Gastrocnemius medialis (tissue), 4 donors: ENCODE results near the gene STX1A.

Experiments
- POLR2A ChIP-seq, 2 donors: fragments of 450-650 bp; IDR thresholded peaks; one replicate each; pipeline ENCODE4 v1.6.1; 2017; ENCODE audit warnings: antibody characterized with exemption in 2 of 2, mild to moderate bottlenecking in 2 of 2, moderate library complexity in 2 of 2
- TF ChIP-seq, protein P1 (sequence below), 5 experiments: fragments of 450-650 bp in 3 of 5; fragments of 200-600 bp in 2 of 5; sonication (generic) in 2 of 5; IDR thresholded peaks in 4 of 5; conservative IDR thresholded peaks in 1 of 5; 1 replicate in 4 of 5; 2 replicates in 1 of 5; pipeline ENCODE4 v1.5.1; 2016 to 2019; ENCODE audit warnings: antibody characterized with exemption in 5 of 5, mild to moderate bottlenecking in 3 of 5, moderate library complexity in 3 of 5

DNA sequence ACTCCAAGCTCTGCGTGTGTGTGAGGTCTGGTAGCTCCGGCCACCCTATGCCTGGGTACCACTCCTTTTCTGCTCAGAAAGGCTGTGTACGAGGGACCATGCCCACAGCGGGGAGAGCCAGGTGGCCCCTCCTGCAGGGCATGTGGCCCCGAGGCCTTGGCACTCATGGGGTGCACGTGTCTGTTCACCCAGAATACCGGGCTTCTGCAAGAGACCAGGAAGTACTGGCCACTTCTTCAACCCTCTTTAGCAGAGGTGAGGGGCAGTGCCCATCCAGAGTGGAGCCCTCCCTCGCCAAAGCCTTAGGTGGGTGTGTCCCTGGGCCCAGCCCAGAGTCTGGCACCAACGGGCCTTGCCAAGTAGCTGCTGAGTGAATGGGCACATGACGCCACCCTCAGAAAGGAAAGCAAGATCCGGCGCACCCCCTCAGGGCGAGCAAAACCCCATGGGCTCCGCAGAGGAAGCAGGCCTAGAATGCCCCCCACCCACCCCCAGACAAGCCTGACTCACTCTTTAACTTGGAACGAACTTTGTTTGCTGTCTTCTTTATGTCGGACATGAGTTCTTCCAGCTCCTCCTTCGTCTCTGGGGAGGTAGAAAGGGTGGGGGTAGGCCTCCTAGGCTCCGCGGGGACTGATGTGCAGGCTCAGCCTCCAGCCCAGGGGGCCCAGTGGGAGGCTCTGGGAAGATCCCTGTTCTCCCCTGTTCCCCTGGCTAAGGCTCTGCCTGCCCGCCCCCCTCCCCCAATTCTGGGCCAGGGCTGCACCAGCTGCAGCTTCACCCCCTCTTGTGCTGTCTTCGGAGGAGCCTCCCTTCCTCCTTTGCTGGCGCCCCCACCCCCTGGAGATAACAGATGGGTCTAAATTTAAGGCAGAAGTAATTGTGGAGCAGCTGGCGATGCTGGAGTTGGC is 14.6 kb downstream of the STX1A start:
- TF ChIP-seq POLR2A (IDR thresholded peaks at IDR 0.05) = no peak
- TF ChIP-seq, protein P1, sequence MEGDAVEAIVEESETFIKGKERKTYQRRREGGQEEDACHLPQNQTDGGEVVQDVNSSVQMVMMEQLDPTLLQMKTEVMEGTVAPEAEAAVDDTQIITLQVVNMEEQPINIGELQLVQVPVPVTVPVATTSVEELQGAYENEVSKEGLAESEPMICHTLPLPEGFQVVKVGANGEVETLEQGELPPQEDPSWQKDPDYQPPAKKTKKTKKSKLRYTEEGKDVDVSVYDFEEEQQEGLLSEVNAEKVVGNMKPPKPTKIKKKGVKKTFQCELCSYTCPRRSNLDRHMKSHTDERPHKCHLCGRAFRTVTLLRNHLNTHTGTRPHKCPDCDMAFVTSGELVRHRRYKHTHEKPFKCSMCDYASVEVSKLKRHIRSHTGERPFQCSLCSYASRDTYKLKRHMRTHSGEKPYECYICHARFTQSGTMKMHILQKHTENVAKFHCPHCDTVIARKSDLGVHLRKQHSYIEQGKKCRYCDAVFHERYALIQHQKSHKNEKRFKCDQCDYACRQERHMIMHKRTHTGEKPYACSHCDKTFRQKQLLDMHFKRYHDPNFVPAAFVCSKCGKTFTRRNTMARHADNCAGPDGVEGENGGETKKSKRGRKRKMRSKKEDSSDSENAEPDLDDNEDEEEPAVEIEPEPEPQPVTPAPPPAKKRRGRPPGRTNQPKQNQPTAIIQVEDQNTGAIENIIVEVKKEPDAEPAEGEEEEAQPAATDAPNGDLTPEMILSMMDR (IDR thresholded peaks at IDR 0.05 in 4 of 5, conservative IDR thresholded peaks at IDR 0.05 in 1 of 5) = no peak
